K562 (cell line): ENCODE results near the gene HOXC5. TPM values are rescaled to one million over a fixed set of nuclear protein-coding genes. Genes with fewer than 3 reads are reported as not detected.
A peak's percentile ranks its signal among the peaks of the same experiment; 100 is the strongest.

Experiments used
- ATAC-seq: fragments of 200-7000 bp; cut with Tn5 transposase; 3 replicates; pipeline ENCODE4 v1.9.1; 2020; ENCODE audit warnings: moderate library complexity
- BruUV-seq: library from RNA; stranded (reverse); fragments of 400-500 nt; replicated peaks from 2 replicates; lab custom pipeline; 2021; lab: Mats Ljungman, UMichigan
- CTCF ChIA-PET: fragments of 300-600 bp; formaldehyde crosslinking; extraction: SDS; loops from one replicate; lab custom pipeline; 2021; ENCODE audit warnings: low intra/inter-chr PET ratio; lab: Yijun Ruan, JAX
- POLR2A ChIA-PET: fragments of 300-600, 350-650 bp; sonication (Branson Sonifier 250); formaldehyde crosslinking; extraction: SDS; loops from one replicate; lab custom pipeline; 2021; ENCODE audit warnings: antibody characterized with exemption, inconsistent platforms; lab: Yijun Ruan, JAX
- DNase-seq, 4 experiments: peaks; one replicate each; pipeline versions ENCODE4 v3.0.0 to v3.0.0-alpha.2; 2011 to 2018; ENCODE audit warnings: low spot score in 3 of 4, mixed read lengths in 3 of 4; ENCODE audit errors: extremely low read depth in 1 of 4
- FAIRE-seq: peaks from 2 replicates; lab custom pipeline; 2011; peaks lifted over from hg19 to GRCh38; lab: Jason Lieb, UNC
- H2AFZ ChIP-seq: 2 replicates; pipeline ENCODE4 v1.6.0; 2011; ENCODE audit warnings: low read depth, low read length, control low read depth, inconsistent platforms
- H3K27ac ChIP-seq: fragments of 200-600 bp; 3 replicates; pipeline ENCODE4 v1.8.0; 2011; ENCODE audit warnings: low read depth, mild to moderate bottlenecking, control low read depth, inconsistent platforms, low read length, moderate library complexity, mixed read lengths; ENCODE audit errors: extremely low read depth
- H3K27me3 ChIP-seq, 2 experiments: fragments of 300-600 bp in 1 of 2; 2 replicates in 1 of 2; 3 replicates in 1 of 2; pipeline versions ENCODE4 v1.6.0 to v1.8.0; 2011; ENCODE audit warnings: inconsistent platforms in 2 of 2, low read length in 2 of 2, mild to moderate bottlenecking in 1 of 2, mixed read lengths in 1 of 2, moderate library complexity in 1 of 2; ENCODE audit not compliant: control insufficient read depth in 2 of 2, insufficient read depth in 2 of 2
- H3K36me3 ChIP-seq: fragments of 300-600 bp; 3 replicates; pipeline ENCODE4 v1.8.0; 2011; ENCODE audit warnings: mild to moderate bottlenecking, low read length, inconsistent platforms; ENCODE audit not compliant: control insufficient read depth, insufficient read depth
- H3K4me1 ChIP-seq, 2 experiments: fragments of 200-600 bp in 1 of 2; replicated peaks in 1 of 2; 2 replicates in 1 of 2; 3 replicates in 1 of 2; pipeline versions ENCODE4 v1.5.1 to v1.8.0; 2011; ENCODE audit warnings: inconsistent platforms in 2 of 2, low read length in 2 of 2, mild to moderate bottlenecking in 1 of 2, mixed read lengths in 1 of 2, moderate library complexity in 1 of 2; ENCODE audit not compliant: control insufficient read depth in 2 of 2, insufficient read depth in 2 of 2
- H3K4me2 ChIP-seq: 2 replicates; pipeline ENCODE4 v1.6.1; 2011; ENCODE audit warnings: low read length, control low read depth, inconsistent platforms, mixed read lengths; ENCODE audit not compliant: insufficient read depth
- H3K4me3 ChIP-seq: fragments of 200-600 bp; sonication (generic), shearing (Covaris generic); 2 replicates; pipeline ENCODE4 v1.5.1; 2016; ENCODE audit warnings: control low read depth, inconsistent platforms
- H3K79me2 ChIP-seq: fragments of 200-600 bp; 3 replicates; pipeline ENCODE4 v1.8.0; 2011; ENCODE audit warnings: low read length, inconsistent platforms; ENCODE audit not compliant: control insufficient read depth, insufficient read depth
- H3K9ac ChIP-seq, 2 experiments: 2 replicates each; pipeline versions ENCODE4 v1.6.0 to v1.6.1; 2011; ENCODE audit warnings: low read depth in 2 of 2, low read length in 2 of 2, control low read depth in 1 of 2, inconsistent platforms in 1 of 2, mild to moderate bottlenecking in 1 of 2, mixed read lengths in 1 of 2; ENCODE audit not compliant: insufficient read depth in 1 of 2
- H3K9me1 ChIP-seq: one replicate; pipeline ENCODE4 v1.6.0; 2011; ENCODE audit warnings: inconsistent platforms, mild to moderate bottlenecking, low read length, moderate library complexity; ENCODE audit not compliant: control insufficient read depth, insufficient read depth
- H3K9me3 ChIP-seq: replicated peaks from 2 replicates; pipeline ENCODE4 v1.5.1; 2011; ENCODE audit warnings: low read depth, low read length, inconsistent platforms; ENCODE audit not compliant: control insufficient read depth, insufficient read depth
- H4K20me1 ChIP-seq: replicated peaks from 2 replicates; pipeline ENCODE4 v1.6.1; 2011; ENCODE audit warnings: low read length, inconsistent platforms, mixed read lengths; ENCODE audit not compliant: control insufficient read depth, insufficient read depth
- COPS2 ChIP-seq: fragments of 450-650 bp; conservative IDR thresholded peaks from 2 replicates; pipeline ENCODE4 v1.6.1; 2016; ENCODE audit warnings: mild to moderate bottlenecking, moderate library complexity
- FOXA1 ChIP-seq: fragments of 450-650 bp; IDR thresholded peaks from 2 replicates; pipeline ENCODE4 v1.6.1; 2016; ENCODE audit warnings: mild to moderate bottlenecking, borderline replicate concordance
- ID3 ChIP-seq, 2 experiments: fragments of 250-450 bp in 1 of 2; fragments of 450-650 bp in 1 of 2; sonication (Bioruptor Pico) in 1 of 2; IDR thresholded peaks; 2 replicates each; pipeline versions ENCODE4 v1.6.1 to v1.8.0; 2016 to 2021; ENCODE audit warnings: mild to moderate bottlenecking in 2 of 2, moderate library complexity in 2 of 2, missing compliant biosample characterization in 1 of 2, missing genetic modification characterization in 1 of 2
- KDM1A ChIP-seq, 2 experiments: fragments of 450-650 bp; IDR thresholded peaks; 2 replicates each; pipeline ENCODE4 v1.6.1; 2016; ENCODE audit warnings: mild to moderate bottlenecking in 2 of 2
- MAFG ChIP-seq: fragments of 450-650 bp; conservative IDR thresholded peaks from 2 replicates; pipeline ENCODE4 v1.6.1; 2016; ENCODE audit warnings: missing genetic modification characterization, missing compliant biosample characterization
- OTX1 ChIP-seq: fragments of 450-650 bp; formaldehyde crosslinking; IDR thresholded peaks from 2 replicates; pipeline ENCODE4 v1.4.0; 2022; ENCODE audit warnings: mild to moderate bottlenecking
- STAT6 ChIP-seq: sonication (generic); formaldehyde crosslinking; IDR thresholded peaks from 2 replicates; pipeline ENCODE4 v1.8.1; 2023; ENCODE audit warnings: mild to moderate bottlenecking, missing genetic modification reagents
- XRCC3 ChIP-seq: fragments of 450-650 bp; IDR thresholded peaks from 2 replicates; pipeline ENCODE4 v1.6.1; 2017; ENCODE audit warnings: mild to moderate bottlenecking, moderate library complexity
- ZNF253 ChIP-seq: fragments of 250-450 bp; sonication (Bioruptor Pico); conservative IDR thresholded peaks from 2 replicates; pipeline ENCODE4 v1.6.1; 2021; ENCODE audit warnings: mild to moderate bottlenecking
- ZNF512 ChIP-seq: IDR thresholded peaks from 2 replicates; pipeline ENCODE4 v1.6.1; 2016; ENCODE audit warnings: missing genetic modification characterization, missing compliant biosample characterization
- WGBS: fragments of 100-300 bp; shearing (Covaris generic); methylation state at CpG from one replicate; pipeline ENCODE4 v1.1.6; 2016; ENCODE audit warnings: low coverage, mixed read lengths; ENCODE audit not compliant: insufficient coverage; ENCODE audit errors: missing lambda C conversion rate; 5-methylcytosine and 5-hydroxymethylcytosine counted together
- in situ Hi-C: fragments of 300-500 bp; cut with MboI; formaldehyde crosslinking; loops from 4 replicates; pipeline ENCODE4 v1.15.0; 2018; ENCODE audit warnings: inconsistent platforms, mixed read lengths
- intact Hi-C: fragments of 100-400 bp; cut with micrococcal nuclease; formaldehyde crosslinking; loops from 2 replicates; pipeline ENCODE4 v1.14.2; 2022
- polyA plus RNA-seq, 8 experiments: library from polyadenylated mRNA; depleted of rRNA in 4 of 8; stranded (reverse) in 5 of 8; unstranded in 3 of 8; fragments of >200 nt; fragmentation: Nextera tagmentation in 2 of 8; fragmentation: Illumina TruSeq in 1 of 8; extraction: Ambion mirVana in 2 of 8; extraction: Trizol in 1 of 8; gene quantifications; 2 replicates each; pipeline versions ENCODE4 v1.2.1 to v1.2.3, GENCODE V29; 2011 to 2014; ENCODE audit warnings: inconsistent platforms in 1 of 8, missing spikeins in 1 of 8
- total RNA-seq, 7 experiments: library from RNA; depleted of rRNA in 6 of 7; stranded (reverse); fragments of >200 nt in 6 of 7; fragmentation: Illumina TruSeq in 2 of 7; extraction: Trizol in 2 of 7; gene quantifications; 2 replicates each; pipeline versions ENCODE4 v1.2.1 to v1.2.3, GENCODE V29; 2011 to 2021; ENCODE audit warnings: low replicate concordance in 1 of 7
- TF ChIP-seq, protein P1 (sequence below): fragments of 450-650 bp; IDR thresholded peaks from 2 replicates; pipeline ENCODE4 v1.6.1; 2016; ENCODE audit warnings: missing biosample characterization, missing genetic modification characterization

The HOXC5 gene
- total and polyA plus RNA-seq, 9 of the 15 experiments (the other 6 are each of a cell fraction or from before 2014, with no cell fraction given) = 0.10 to 0.44 (median 0.18) TPM; not detected in 4

DNA sequence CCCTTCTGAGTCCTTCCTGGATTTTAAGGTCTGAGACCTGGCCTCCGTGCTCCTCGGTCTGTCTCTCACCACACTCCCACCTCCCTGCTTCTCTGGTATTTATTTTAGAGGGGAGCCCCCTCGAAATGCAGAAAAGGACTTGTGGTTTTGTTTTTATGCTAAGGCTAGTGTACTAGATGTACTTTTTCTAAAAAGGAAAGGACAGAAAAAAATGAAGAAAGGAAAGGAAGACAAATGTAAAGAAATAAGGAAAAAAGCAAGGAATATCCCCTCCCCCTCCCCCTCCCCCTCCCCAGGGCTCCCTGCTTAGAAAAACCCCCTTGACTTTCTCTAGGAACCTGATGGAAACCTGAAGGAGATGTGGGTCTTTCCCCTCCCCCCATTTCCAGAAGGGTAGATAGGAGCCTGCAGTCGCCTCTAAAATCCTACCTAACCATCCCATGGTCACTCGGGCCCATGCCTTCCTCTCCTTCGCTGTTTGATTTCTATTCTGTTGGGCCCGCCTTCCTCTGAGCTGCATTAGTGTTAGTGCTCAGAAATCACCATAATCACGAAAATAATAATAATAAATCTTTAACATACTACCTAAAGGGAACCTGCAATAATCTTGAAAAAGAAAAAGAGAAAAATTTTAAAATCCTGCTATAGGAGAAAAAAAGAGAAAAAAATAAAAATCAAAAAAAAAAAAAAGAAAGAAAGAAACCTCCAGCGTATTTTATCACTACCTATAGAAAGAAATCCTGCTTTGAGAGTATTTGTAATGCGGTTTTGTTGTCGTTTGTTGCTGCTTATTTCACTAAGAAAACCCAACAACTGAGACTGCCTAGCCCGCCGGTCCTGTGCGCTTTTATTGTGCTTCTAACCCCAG, 21.0 kb upstream of the HOXC5 start:
- peak overlapping the region; percentile 82 for H2AFZ ChIP-seq
- intact Hi-C loops = loop anchor here (10.0 kb wide), 1 partner anchor 283 kb away; no protein-coding TSS in a partner anchor
- TF ChIP-seq ZNF253 (CRISPR knock-in tag) = no peak
- TF ChIP-seq XRCC3 = no peak
- TF ChIP-seq KDM1A (IDR thresholded peaks at IDR 0.05) = peak in 1 of 2 experiments; percentile 71; a peak in 2 of 4 replicates
- TF ChIP-seq COPS2 = no peak
- no peak for TF ChIP-seq MAFG (tag)
- TF ChIP-seq, protein P1, sequence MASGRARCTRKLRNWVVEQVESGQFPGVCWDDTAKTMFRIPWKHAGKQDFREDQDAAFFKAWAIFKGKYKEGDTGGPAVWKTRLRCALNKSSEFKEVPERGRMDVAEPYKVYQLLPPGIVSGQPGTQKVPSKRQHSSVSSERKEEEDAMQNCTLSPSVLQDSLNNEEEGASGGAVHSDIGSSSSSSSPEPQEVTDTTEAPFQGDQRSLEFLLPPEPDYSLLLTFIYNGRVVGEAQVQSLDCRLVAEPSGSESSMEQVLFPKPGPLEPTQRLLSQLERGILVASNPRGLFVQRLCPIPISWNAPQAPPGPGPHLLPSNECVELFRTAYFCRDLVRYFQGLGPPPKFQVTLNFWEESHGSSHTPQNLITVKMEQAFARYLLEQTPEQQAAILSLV (tag) = no peak
- TF ChIP-seq ID3 (CRISPR knock-in tag; IDR thresholded peaks at IDR 0.05) = no peak
- TF ChIP-seq ID3 (tag; IDR thresholded peaks at IDR 0.05) = no peak
- peak; percentile 33; the same call in 1 of the 2 replicates for TF ChIP-seq ZNF512
- no peak for TF ChIP-seq STAT6
- TF ChIP-seq FOXA1 = no peak
- TF ChIP-seq OTX1 (CRISPR knock-in tag) = no peak

More for the DNA sequence above, 21.0 kb upstream of the HOXC5 start:
- ChIA-PET POLR2A (interaction anchor here (0.5 to 1.0 kb wide), 5 partner anchors 9 to 1027 kb away, joined by 3 to 4 read pairs (median 3); no protein-coding TSS in a partner anchor), CTCF (interaction anchor here (0.6 to 0.9 kb wide), 2 partner anchors 190 to 275 kb away, joined by 3 read pairs; no protein-coding TSS in a partner anchor)
- DNase-seq (peak in 3 of 4 experiments; percentile 29 to 58 (median 55)), FAIRE-seq (peak; percentile 78), ATAC-seq (peak; percentile 68)
- no peaks in the 10 kb centered on the region for H3K36me3 ChIP-seq
- in situ Hi-C loops = no loop called here
- peak overlapping the region; percentile 59 for H3K27ac ChIP-seq
- H3K4me1 ChIP-seq = peaks cover 11% of the 10 kb centered on the region in 2 experiments
- H3K9ac ChIP-seq = peak overlapping the region; percentile 68 to 85; a peak in 3 of 4 replicates
- H3K79me2 ChIP-seq = no peaks in the 10 kb centered on the region; the same call in 2 of the 3 replicates
- TSS peak; percentile 35 for BruUV-seq
- H3K4me3 ChIP-seq = peak overlapping the region; percentile 12
- peak overlapping the region; percentile 68 for H3K4me2 ChIP-seq
- H4K20me1 ChIP-seq = no peaks in the 10 kb centered on the region; the same call in 1 of the 2 replicates
- H3K27me3 ChIP-seq = no peaks in the 10 kb centered on the region
- H3K9me1 ChIP-seq = no peaks in the 10 kb centered on the region
- 56% methylated on average over 14 of the region's 14 CpGs for WGBS
- H3K9me3 ChIP-seq = no peaks in the 10 kb centered on the region
